SK-N-MC (cell line): ENCODE data around the gene KNTC1.
"Not testable (repeated sequence)": the region's sequence is repeated elsewhere in the genome, so short reads cannot be mapped to it uniquely, and the experiment has no call there.

Experiments used
- DNase-seq: peaks from one replicate; pipeline ENCODE4 v3.0.0-alpha.2; 2011; ENCODE audit warnings: low read depth, low spot score
- H3K27ac ChIP-seq: fragments of 200-600 bp; sonication (generic); 2 replicates; pipeline ENCODE4 v1.5.1; 2016; ENCODE audit warnings: mixed run types
- H3K36me3 ChIP-seq: fragments of 200-600 bp; sonication (generic); 2 replicates; pipeline ENCODE4 v1.6.1; 2017; ENCODE audit warnings: antibody characterized with exemption, low read length, mixed read lengths; ENCODE audit not compliant: insufficient read depth
- H3K4me3 ChIP-seq: fragments of 200-600 bp; sonication (generic); 2 replicates; pipeline ENCODE4 v1.5.1; 2016
- H3K9ac ChIP-seq: fragments of 200-600 bp; sonication (generic); 2 replicates; pipeline ENCODE4 v1.8.0; 2017; ENCODE audit warnings: mixed run types, mixed read lengths; ENCODE audit not compliant: insufficient read length
- H3K9me3 ChIP-seq: fragments of 200-600 bp; sonication (generic); 2 replicates; pipeline ENCODE4 v1.6.1; 2017; ENCODE audit warnings: low read depth, mild to moderate bottlenecking, antibody characterized with exemption, low read length, moderate library complexity, mixed read lengths
- EZH2 ChIP-seq: fragments of 200-600 bp; sonication (generic); IDR thresholded peaks from one replicate; pipeline ENCODE4 v1.6.1; 2017; ENCODE audit warnings: antibody characterized with exemption
- FOXP2 ChIP-seq: optimal IDR thresholded peaks from 2 replicates; pipeline ENCODE3; 2011; ENCODE audit warnings: mild to moderate bottlenecking, moderate library complexity; ENCODE audit not compliant: insufficient read depth; ENCODE audit errors: extremely low read length, control extremely low read depth
- POLR2AphosphoS5 ChIP-seq: IDR thresholded peaks from 2 replicates; pipeline ENCODE4 v1.6.1; 2012; ENCODE audit warnings: mild to moderate bottlenecking, low read depth, low read length, borderline replicate concordance

The KNTC1 gene

GRCh38 chr12:122651520-122652224 is 124.6 kb downstream of the KNTC1 start:
- no peak for TF ChIP-seq POLR2AphosphoS5
- no peak for TF ChIP-seq EZH2
- TF ChIP-seq FOXP2, result no peak
- Histone ChIP-seq H3K36me3 (no peaks in the 10 kb centered on the region), H3K9me3 (no peaks in the 10 kb centered on the region), H3K4me3 (no peak overlapping the region), H3K9ac (no peak overlapping the region), H3K27ac (no peak overlapping the region)
- DNase-seq, result no peak

DNA sequence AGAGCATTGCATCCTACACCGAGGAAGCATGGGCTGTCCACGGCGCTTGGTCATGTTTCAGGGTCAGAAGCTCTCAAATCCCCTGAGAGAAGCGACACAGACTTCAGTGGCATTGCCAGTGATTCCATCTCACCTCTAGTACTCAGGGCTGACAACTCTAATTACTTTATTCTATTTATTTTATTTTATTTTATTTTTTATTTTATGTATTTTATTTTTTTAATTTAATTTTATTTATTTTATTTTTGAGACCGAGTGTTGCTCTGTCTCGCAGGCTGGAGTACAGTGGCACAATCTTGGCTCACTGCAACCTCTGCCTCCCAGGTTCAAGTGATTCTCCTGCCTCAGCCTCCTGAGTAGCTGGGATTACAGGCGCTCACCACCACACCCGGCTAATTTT is 126.2 kb downstream of the KNTC1 start:
- H3K36me3 ChIP-seq, DNase-seq, H3K9me3 ChIP-seq, H3K4me3 ChIP-seq, H3K9ac ChIP-seq, H3K27ac ChIP-seq: not testable (repeated sequence)

DNA sequence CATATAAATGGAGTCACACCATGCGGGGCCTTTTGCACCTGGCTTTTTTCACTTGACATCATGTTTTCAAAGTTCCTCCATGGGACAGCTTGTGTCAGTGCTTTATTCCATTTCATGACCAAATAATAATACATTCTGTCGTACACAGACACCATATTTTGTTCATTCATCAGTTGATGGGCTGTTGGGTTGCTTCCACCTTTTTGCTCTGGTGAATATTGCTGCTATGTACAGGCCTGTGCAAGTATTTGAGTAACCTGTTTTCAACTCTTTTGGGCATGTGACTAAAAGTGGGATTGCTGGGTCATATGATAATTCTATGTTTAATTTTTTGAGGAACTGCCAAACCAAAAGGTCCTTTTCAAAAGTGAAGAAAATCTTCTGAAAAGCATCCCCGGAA is 129.2 kb downstream of the KNTC1 start:
- Histone ChIP-seq H3K4me3 (no peak overlapping the region), H3K9ac (no peak overlapping the region), H3K27ac (no peak overlapping the region), H3K9me3 (no peaks in the 10 kb centered on the region), H3K36me3 (no peaks in the 10 kb centered on the region)
- no peak for DNase-seq
- TF ChIP-seq POLR2AphosphoS5 (no peak), EZH2 (no peak), FOXP2 (no peak)

GRCh38 chr12:122659579-122659978 is 132.5 kb downstream of the KNTC1 start:
- no peak for TF ChIP-seq EZH2
- TF ChIP-seq POLR2AphosphoS5, result no peak
- no peak for TF ChIP-seq FOXP2

DNA sequence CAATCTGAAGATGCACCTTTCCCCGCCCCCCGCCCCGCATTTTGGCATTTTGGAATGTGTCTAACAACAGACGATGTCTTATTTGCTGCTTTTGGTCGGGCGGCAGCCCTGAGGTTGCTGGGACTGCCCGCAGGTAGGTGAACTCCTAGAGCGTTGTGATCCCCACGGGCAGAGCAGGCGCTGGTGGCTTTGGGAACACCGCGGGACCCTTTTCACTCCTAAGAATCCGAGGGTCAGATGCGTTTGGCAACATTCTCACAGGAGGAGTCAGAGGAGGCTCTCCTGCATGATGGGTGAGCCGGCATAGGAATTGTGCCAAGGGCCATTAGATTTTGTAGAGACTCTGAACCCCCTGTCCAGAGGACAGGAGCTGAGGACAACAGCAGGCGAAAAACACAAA is 134.2 kb downstream of the KNTC1 start:
- no peak overlapping the region for H3K9ac ChIP-seq
- no peak for DNase-seq
- TF ChIP-seq FOXP2, result no peak
- TF ChIP-seq POLR2AphosphoS5, result no peak
- no peak overlapping the region for H3K4me3 ChIP-seq
- no peaks in the 10 kb centered on the region for H3K36me3 ChIP-seq
- H3K27ac ChIP-seq, result no peak overlapping the region
- H3K9me3 ChIP-seq, result no peaks in the 10 kb centered on the region

More at GRCh38 chr12:122659579-122659978, 132.5 kb downstream of the KNTC1 start:
- Histone ChIP-seq H3K4me3 (no peak overlapping the region), H3K9ac (no peak overlapping the region), H3K27ac (no peak overlapping the region), H3K9me3 (no peaks in the 10 kb centered on the region), H3K36me3 (no peaks in the 10 kb centered on the region)
- no peak for DNase-seq

DNA sequence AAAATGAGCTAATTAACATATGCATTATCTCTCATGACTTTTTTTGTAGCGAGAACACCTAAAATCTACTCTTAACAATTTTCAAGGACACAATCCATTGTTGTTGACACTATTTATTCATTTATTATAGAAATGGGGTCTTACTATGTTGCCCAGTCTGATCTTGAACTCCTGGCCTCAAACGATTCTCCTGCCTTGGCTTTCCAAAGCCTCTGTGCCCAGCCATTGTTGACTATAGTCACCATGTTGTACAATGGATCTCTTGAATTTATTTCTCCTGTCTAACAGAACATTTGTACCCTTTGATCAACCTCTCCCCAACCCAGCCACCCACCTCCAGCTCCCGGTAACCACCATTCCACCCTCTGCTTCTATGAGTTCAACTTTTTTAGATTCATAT is 134.9 kb downstream of the KNTC1 start:
- no peak for DNase-seq
- TF ChIP-seq EZH2, result no peak
- no peak for TF ChIP-seq FOXP2
- TF ChIP-seq POLR2AphosphoS5, result no peak
- no peaks in the 10 kb centered on the region for H3K36me3 ChIP-seq

GRCh38 chr12:122665349-122665748 is 138.3 kb downstream of the KNTC1 start:
- DNase-seq, result no peak
- no peak overlapping the region for H3K4me3 ChIP-seq
- H3K27ac ChIP-seq, result no peak overlapping the region
- TF ChIP-seq POLR2AphosphoS5 (no peak), EZH2 (no peak), FOXP2 (no peak)
- H3K9ac ChIP-seq, result no peak overlapping the region
- no peaks in the 10 kb centered on the region for H3K9me3 ChIP-seq
- no peaks in the 10 kb centered on the region for H3K36me3 ChIP-seq

More for the DNA sequence above, 134.9 kb downstream of the KNTC1 start:
- no peak overlapping the region for H3K9ac ChIP-seq
- no peak overlapping the region for H3K4me3 ChIP-seq
- no peak overlapping the region for H3K27ac ChIP-seq
- H3K9me3 ChIP-seq, result no peaks in the 10 kb centered on the region

DNA sequence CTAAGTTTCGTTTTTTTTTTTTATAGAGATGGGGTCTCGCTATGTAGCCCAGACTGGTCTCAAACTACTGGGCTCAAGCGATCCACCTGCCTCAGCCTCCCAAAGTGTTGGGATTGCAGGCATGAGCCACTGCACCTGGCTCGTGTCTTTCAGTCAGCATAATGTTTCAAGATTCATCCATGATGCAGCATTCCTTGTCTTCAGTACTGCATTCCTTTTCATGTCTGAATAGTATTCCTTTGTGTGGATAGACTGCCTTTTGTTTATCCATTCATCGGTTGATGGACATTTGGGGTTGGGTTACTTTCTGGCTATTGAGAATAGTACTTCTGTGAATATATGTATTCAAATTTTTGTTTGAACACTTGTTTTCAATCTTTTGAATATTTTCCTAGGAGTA is 138.7 kb downstream of the KNTC1 start:
- Histone ChIP-seq H3K9ac (no peak overlapping the region), H3K9me3 (no peaks in the 10 kb centered on the region), H3K36me3 (no peaks in the 10 kb centered on the region), H3K4me3 (no peak overlapping the region), H3K27ac (no peak overlapping the region)
- no peak for DNase-seq
- TF ChIP-seq FOXP2, result no peak
- no peak for TF ChIP-seq POLR2AphosphoS5
- no peak for TF ChIP-seq EZH2

GRCh38 chr12:122668268-122668667 is 141.2 kb downstream of the KNTC1 start:
- Histone ChIP-seq H3K9me3 (no peaks in the 10 kb centered on the region), H3K4me3 (no peak overlapping the region), H3K36me3 (no peaks in the 10 kb centered on the region), H3K9ac (no peak overlapping the region), H3K27ac (no peak overlapping the region)
- DNase-seq, result no peak
- TF ChIP-seq FOXP2 (no peak), POLR2AphosphoS5 (no peak), EZH2 (no peak)
